Superior temporal gyrus (tissue), 1 donor: Measurements from ENCODE around the gene P2RY2.
"Not testable (repeated sequence)": the region's sequence is repeated elsewhere in the genome, so short reads cannot be mapped to it uniquely, and the experiment has no call there.

Source experiments
- DNase-seq: peaks from one replicate; pipeline ENCODE4 v3.0.0-alpha.2; 2016; ENCODE audit errors: extremely low spot score

Gene P2RY2

GRCh38 chr11:73266646-73267020, 48.6 kb downstream of the P2RY2 start:
- no peak for DNase-seq

DNA sequence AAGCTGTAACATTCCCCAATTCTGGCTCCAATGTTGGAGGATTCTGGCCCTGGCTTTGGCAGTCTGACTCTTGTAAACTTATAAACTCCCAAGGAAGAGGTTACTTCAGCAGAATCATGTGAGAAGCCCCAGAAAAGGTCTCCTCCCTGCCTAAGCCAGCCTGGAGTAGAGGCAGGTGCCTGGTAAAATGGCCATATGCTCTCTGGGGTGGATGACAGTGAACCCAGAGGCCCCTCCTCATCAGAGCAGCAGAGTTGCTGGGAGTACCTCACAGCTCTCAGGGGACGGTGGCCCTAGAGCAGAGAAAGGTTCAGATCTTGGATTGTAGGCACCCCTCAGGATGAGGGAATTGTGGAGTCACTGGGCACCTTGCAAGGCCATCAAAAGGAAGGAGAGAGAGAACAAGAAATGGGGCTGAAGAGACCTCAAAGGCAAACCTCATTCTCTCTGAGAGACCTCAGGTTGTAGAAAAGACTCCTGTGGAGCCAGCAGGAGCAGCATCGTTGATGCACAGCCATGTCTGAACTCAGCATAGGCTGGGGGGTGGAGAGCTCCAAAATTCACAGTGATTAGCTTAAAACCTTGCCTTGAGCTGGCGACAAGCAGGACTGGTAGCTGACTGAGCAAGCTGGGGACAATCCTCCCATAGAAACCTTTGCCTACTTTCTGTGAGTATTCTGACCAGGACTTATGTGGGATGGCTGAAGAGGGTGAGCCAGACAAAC, 49.2 kb downstream of the P2RY2 start:
- no peak for DNase-seq

DNA sequence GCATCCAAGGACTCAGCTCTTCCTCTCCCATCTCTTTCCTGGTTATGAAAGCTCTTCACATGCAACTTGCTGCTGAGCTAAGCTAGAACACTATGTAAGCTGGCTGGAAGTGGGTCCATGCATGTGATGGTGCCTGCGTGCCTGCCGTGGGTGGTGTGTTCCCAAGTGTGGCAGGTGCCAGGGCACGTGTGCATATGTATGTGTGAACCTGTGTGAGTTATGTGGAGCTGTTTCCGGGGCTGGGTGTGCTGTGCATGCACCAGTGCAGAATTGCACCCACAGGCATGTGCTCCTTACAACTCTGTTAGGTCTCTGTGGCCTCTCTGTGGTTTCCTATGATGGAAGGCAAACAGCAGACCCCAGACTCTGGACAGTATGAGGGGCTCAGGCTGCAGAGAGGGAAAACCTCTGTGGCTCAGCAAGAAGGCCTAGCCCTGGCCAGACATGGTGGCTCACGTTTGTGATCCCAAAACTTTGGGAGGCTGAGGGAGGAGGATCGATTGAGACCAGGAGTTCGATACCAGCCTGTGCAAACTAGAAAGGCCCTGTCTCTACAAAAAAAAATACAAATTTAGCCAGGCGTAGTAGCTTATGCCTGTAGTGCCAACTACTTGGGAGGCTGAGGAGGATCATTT, 49.9 kb downstream of the P2RY2 start:
- no peak for DNase-seq

- no peak for DNase-seq
Observed at GRCh38 chr11:73268671-73269271, 50.7 kb downstream of the P2RY2 start.

DNA sequence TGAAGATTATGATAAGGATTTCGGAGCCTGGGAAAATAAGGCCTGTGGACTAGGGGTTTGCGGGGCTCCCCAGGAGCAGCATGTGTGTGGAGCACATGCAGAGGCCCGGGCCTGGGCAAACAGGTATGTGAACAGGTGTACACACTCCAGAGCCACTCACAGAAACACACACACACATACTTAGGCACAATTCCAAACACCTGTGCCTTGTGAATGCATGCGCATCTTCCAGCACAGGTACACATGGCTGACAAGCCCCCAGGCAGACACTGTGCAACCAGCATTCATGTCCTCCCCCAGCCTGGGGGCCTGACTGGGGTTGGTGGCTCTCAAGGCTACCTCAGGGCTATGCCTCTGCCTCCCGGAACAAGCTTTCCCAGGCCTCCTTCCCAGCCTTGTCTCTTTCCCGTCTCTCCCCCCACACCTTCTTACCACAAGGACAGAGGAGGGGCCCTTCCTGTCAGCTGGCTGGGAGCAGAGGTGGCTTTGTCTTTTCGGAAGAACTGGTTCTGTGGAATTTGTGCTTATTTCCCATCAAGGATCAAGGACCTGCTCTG, 51.5 kb downstream of the P2RY2 start:
- no peak for DNase-seq

GRCh38 chr11:73270016-73270854, 52.2 kb downstream of the P2RY2 start:
- no peak for DNase-seq

- no peak for DNase-seq
Observed at GRCh38 chr11:73270855-73271477, 52.9 kb downstream of the P2RY2 start.

DNA sequence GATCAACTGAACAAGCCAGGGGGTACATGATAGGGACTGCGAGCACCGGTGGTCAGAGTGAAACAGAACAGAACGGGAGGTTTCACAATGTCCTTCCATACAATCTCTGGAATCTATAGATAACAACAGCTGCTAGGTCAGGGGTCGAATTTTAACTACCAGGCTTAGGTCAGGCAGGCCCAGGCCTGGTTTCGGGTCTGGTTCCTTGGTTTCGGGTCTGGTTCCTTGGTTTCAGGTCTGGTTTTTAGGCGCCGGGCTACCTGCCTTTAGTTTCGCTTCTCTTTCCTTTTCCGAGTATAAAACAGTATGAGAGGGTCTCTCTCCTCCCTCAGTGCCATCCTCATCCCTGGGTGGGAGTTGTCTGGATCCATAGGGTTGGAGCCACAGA, 53.4 kb downstream of the P2RY2 start:
- DNase-seq, result not testable (repeated sequence)

GRCh38 chr11:73271936-73272679, 54.0 kb downstream of the P2RY2 start, which contains the start of gene P2RY6:
Gene P2RY6, plus strand, starts transcription at chr11:73272338. Its CDS starts 24,181 bp downstream, at chr11:73296519.
- DNase-seq, result no peak

DNA sequence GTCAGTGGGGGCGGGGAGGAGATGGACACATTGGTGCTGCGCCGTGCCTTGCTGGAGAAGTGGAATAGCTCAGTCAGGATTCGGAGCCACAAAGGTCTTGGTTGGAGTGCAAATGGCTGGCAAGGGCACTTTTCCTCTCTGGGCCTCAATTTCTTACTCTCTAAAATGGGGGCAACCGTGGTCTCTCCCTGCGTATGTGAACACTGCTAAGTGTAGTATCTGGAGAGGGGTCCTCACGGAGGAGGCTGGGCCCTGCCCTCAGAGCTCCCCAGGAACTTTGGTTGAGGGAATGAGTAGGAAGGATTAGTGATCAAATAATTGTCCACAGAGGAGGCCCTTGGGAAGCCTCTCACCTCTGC, 54.6 kb downstream of the P2RY2 start:
- no peak for DNase-seq

GRCh38 chr11:73273222-73273895, 55.3 kb downstream of the P2RY2 start:
- no peak for DNase-seq

DNA sequence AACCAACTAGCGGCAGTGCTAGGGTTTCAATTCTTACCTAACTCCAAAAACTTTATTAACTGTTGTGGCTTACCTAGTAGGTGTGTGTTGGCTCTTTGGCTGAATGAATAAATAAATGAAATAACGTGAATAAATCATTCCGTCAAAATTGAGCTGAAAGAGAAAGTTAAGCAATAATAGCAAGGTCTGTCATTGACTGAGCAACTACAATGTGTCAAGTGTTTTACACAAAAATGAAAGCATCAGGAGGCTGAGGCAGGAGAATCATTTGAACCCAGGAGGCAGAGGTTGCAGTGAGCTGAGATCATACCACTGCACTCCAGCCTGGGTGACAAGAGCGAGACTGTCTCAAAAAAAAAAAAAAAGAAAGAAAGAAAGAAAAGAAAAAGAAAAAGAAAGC, 56.1 kb downstream of the P2RY2 start:
- DNase-seq, result not testable (repeated sequence)

GRCh38 chr11:73274722-73275380, 56.8 kb downstream of the P2RY2 start:
- no peak for DNase-seq

GRCh38 chr11:73275381-73275750, 57.3 kb downstream of the P2RY2 start:
- no peak for DNase-seq

GRCh38 chr11:73277467-73277866, 59.4 kb downstream of the P2RY2 start:
- DNase-seq, result no peak

DNA sequence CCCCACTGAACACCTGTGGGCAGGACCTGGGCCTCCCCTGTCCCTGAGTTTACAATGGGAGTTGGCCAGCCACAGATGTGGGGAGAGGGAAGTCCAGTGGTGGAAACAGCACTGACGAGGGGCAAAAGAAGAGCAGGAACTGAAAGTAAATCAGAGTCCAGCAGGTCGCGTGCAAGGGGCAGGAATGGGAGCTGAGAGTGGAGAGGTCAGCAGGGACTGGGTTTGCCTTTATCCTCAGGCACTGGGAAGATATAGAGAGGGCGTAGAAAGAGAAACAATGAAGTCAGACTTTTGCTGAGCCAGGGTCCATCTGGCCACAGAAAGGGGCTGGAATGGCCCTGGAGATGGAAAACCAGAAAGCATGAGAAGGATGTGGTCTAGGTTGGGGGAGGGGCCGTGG, 62.5 kb downstream of the P2RY2 start:
- no peak for DNase-seq

GRCh38 chr11:73281201-73281741, 63.2 kb downstream of the P2RY2 start:
- no peak for DNase-seq

GRCh38 chr11:73281796-73282660, 63.9 kb downstream of the P2RY2 start:
- DNase-seq, result no peak
